Peyer's patch (tissue), 4 donors: ENCODE results near the gene NOX4.

Experiments
- CTCF ChIP-seq, 6 experiments: fragments of 450-650 bp in 4 of 6; fragments of 200-600 bp in 2 of 6; sonication (generic) in 1 of 6; IDR thresholded peaks; one replicate each; pipeline ENCODE4 v1.5.1; 2017 to 2019; ENCODE audit warnings: antibody characterized with exemption in 6 of 6, mild to moderate bottlenecking in 3 of 6, moderate library complexity in 1 of 6
- POLR2A ChIP-seq, 2 donors: fragments of 450-650 bp; IDR thresholded peaks; one replicate each; pipeline ENCODE4 v1.5.1; 2017; ENCODE audit warnings: antibody characterized with exemption in 2 of 2, mild to moderate bottlenecking in 2 of 2, moderate library complexity in 2 of 2

- no peak for TF ChIP-seq POLR2A (IDR thresholded peaks at IDR 0.05)
- TF ChIP-seq CTCF (IDR thresholded peaks at IDR 0.05) = no peak
Observed at GRCh38 chr11:89420981-89421380, 70.2 kb downstream of the NOX4 start.
